K562 (cell line): ENCODE measurements around the gene LAMA5. TPM values are rescaled to one million over a fixed set of nuclear protein-coding genes. Genes with fewer than 3 reads are reported as not detected.

Experiments
- ATAC-seq: fragments of 200-7000 bp; cut with Tn5 transposase; 3 replicates; pipeline ENCODE4 v1.9.1; 2020; ENCODE audit warnings: moderate library complexity
- BruUV-seq: library from RNA; stranded (reverse); fragments of 400-500 nt; replicated peaks from 2 replicates; lab custom pipeline; 2021; lab: Mats Ljungman, UMichigan
- CTCF ChIA-PET: fragments of 300-600 bp; formaldehyde crosslinking; extraction: SDS; loops from one replicate; lab custom pipeline; 2021; ENCODE audit warnings: low intra/inter-chr PET ratio; lab: Yijun Ruan, JAX
- POLR2A ChIA-PET: fragments of 300-600, 350-650 bp; sonication (Branson Sonifier 250); formaldehyde crosslinking; extraction: SDS; loops from one replicate; lab custom pipeline; 2021; ENCODE audit warnings: antibody characterized with exemption, inconsistent platforms; lab: Yijun Ruan, JAX
- DNase-seq, 4 experiments: peaks; one replicate each; pipeline versions ENCODE4 v3.0.0 to v3.0.0-alpha.2; 2011 to 2018; ENCODE audit warnings: low spot score in 3 of 4, mixed read lengths in 3 of 4; ENCODE audit errors: extremely low read depth in 1 of 4
- FAIRE-seq: peaks from 2 replicates; lab custom pipeline; 2011; peaks lifted over from hg19 to GRCh38; lab: Jason Lieb, UNC
- H2AFZ ChIP-seq: 2 replicates; pipeline ENCODE4 v1.6.0; 2011; ENCODE audit warnings: low read depth, low read length, control low read depth, inconsistent platforms
- H3K27ac ChIP-seq: fragments of 200-600 bp; 3 replicates; pipeline ENCODE4 v1.8.0; 2011; ENCODE audit warnings: low read depth, mild to moderate bottlenecking, control low read depth, inconsistent platforms, low read length, moderate library complexity, mixed read lengths; ENCODE audit errors: extremely low read depth
- H3K27me3 ChIP-seq, 2 experiments: fragments of 300-600 bp in 1 of 2; 2 replicates in 1 of 2; 3 replicates in 1 of 2; pipeline versions ENCODE4 v1.6.0 to v1.8.0; 2011; ENCODE audit warnings: inconsistent platforms in 2 of 2, low read length in 2 of 2, mild to moderate bottlenecking in 1 of 2, mixed read lengths in 1 of 2, moderate library complexity in 1 of 2; ENCODE audit not compliant: control insufficient read depth in 2 of 2, insufficient read depth in 2 of 2
- H3K36me3 ChIP-seq: fragments of 300-600 bp; 3 replicates; pipeline ENCODE4 v1.8.0; 2011; ENCODE audit warnings: mild to moderate bottlenecking, low read length, inconsistent platforms; ENCODE audit not compliant: control insufficient read depth, insufficient read depth
- H3K4me1 ChIP-seq, 2 experiments: fragments of 200-600 bp in 1 of 2; replicated peaks in 1 of 2; 2 replicates in 1 of 2; 3 replicates in 1 of 2; pipeline versions ENCODE4 v1.5.1 to v1.8.0; 2011; ENCODE audit warnings: inconsistent platforms in 2 of 2, low read length in 2 of 2, mild to moderate bottlenecking in 1 of 2, mixed read lengths in 1 of 2, moderate library complexity in 1 of 2; ENCODE audit not compliant: control insufficient read depth in 2 of 2, insufficient read depth in 2 of 2
- H3K4me2 ChIP-seq: 2 replicates; pipeline ENCODE4 v1.6.1; 2011; ENCODE audit warnings: low read length, control low read depth, inconsistent platforms, mixed read lengths; ENCODE audit not compliant: insufficient read depth
- H3K4me3 ChIP-seq: fragments of 200-600 bp; sonication (generic), shearing (Covaris generic); 2 replicates; pipeline ENCODE4 v1.5.1; 2016; ENCODE audit warnings: control low read depth, inconsistent platforms
- H3K79me2 ChIP-seq: fragments of 200-600 bp; 3 replicates; pipeline ENCODE4 v1.8.0; 2011; ENCODE audit warnings: low read length, inconsistent platforms; ENCODE audit not compliant: control insufficient read depth, insufficient read depth
- H3K9ac ChIP-seq, 2 experiments: 2 replicates each; pipeline versions ENCODE4 v1.6.0 to v1.6.1; 2011; ENCODE audit warnings: low read depth in 2 of 2, low read length in 2 of 2, control low read depth in 1 of 2, inconsistent platforms in 1 of 2, mild to moderate bottlenecking in 1 of 2, mixed read lengths in 1 of 2; ENCODE audit not compliant: insufficient read depth in 1 of 2
- H3K9me1 ChIP-seq: one replicate; pipeline ENCODE4 v1.6.0; 2011; ENCODE audit warnings: inconsistent platforms, mild to moderate bottlenecking, low read length, moderate library complexity; ENCODE audit not compliant: control insufficient read depth, insufficient read depth
- H3K9me3 ChIP-seq: replicated peaks from 2 replicates; pipeline ENCODE4 v1.5.1; 2011; ENCODE audit warnings: low read depth, low read length, inconsistent platforms; ENCODE audit not compliant: control insufficient read depth, insufficient read depth
- H4K20me1 ChIP-seq: replicated peaks from 2 replicates; pipeline ENCODE4 v1.6.1; 2011; ENCODE audit warnings: low read length, inconsistent platforms, mixed read lengths; ENCODE audit not compliant: control insufficient read depth, insufficient read depth
- ATF4 ChIP-seq: fragments of 450-650 bp; formaldehyde crosslinking; IDR thresholded peaks from 2 replicates; pipeline ENCODE4 v1.4.0; 2022; ENCODE audit warnings: mild to moderate bottlenecking, moderate library complexity
- CREB3 ChIP-seq: fragments of 450-650 bp; conservative IDR thresholded peaks from 2 replicates; pipeline ENCODE4 v1.6.1; 2016; ENCODE audit warnings: missing genetic modification characterization, low read depth, mild to moderate bottlenecking, missing compliant biosample characterization, moderate library complexity
- E2F6 ChIP-seq, 2 experiments: IDR thresholded peaks; 2 replicates each; pipeline ENCODE4 v1.6.1; 2011; ENCODE audit warnings: borderline replicate concordance in 1 of 2, control low read depth in 1 of 2, low read depth in 1 of 2, low read length in 1 of 2, mild to moderate bottlenecking in 1 of 2, mixed read lengths in 1 of 2, moderate library complexity in 1 of 2; ENCODE audit not compliant: insufficient read depth in 1 of 2, insufficient read length in 1 of 2, poor library complexity in 1 of 2, severe bottlenecking in 1 of 2; ENCODE audit errors: extremely low read depth in 1 of 2
- ETV1 ChIP-seq: fragments of 450-650 bp; conservative IDR thresholded peaks from 2 replicates; pipeline ENCODE4 v1.6.1; 2016; ENCODE audit warnings: missing genetic modification characterization, control low read depth, low read depth, missing compliant biosample characterization
- FOXK2 ChIP-seq, 2 experiments: fragments of 450-650 bp; IDR thresholded peaks in 1 of 2; conservative IDR thresholded peaks in 1 of 2; 2 replicates each; pipeline ENCODE4 v1.6.1; 2016; ENCODE audit warnings: low read depth in 2 of 2, mild to moderate bottlenecking in 1 of 2
- GTF3C2 ChIP-seq: IDR thresholded peaks from 3 replicates; pipeline ENCODE4 v1.6.1; 2011; ENCODE audit warnings: borderline replicate concordance, mild to moderate bottlenecking, moderate library complexity; ENCODE audit not compliant: insufficient read length; ENCODE audit errors: extremely low read depth
- MECOM ChIP-seq: fragments of 250-450 bp; sonication (Bioruptor Pico); IDR thresholded peaks from 2 replicates; pipeline ENCODE4 v1.8.0; 2022; ENCODE audit warnings: inconsistent platforms
- THAP7 ChIP-seq: fragments of 250-450 bp; sonication (Bioruptor Pico); IDR thresholded peaks from 2 replicates; pipeline ENCODE4 v1.5.0; 2021
- ZBTB34 ChIP-seq: fragments of 250-450 bp; sonication (Bioruptor Pico); IDR thresholded peaks from 2 replicates; pipeline ENCODE4 v1.8.0; 2021; ENCODE audit warnings: mild to moderate bottlenecking, moderate library complexity
- ZC3H4 ChIP-seq: sonication (generic); formaldehyde crosslinking; IDR thresholded peaks from 2 replicates; pipeline ENCODE4 v1.9.0; 2021; ENCODE audit warnings: missing genetic modification reagents, borderline replicate concordance
- ZNF184 ChIP-seq: sonication (generic); formaldehyde crosslinking; IDR thresholded peaks from 2 replicates; pipeline ENCODE4 v1.5.0; 2020; ENCODE audit warnings: missing genetic modification reagents
- ZNF23 ChIP-seq: fragments of 250-450 bp; sonication (Bioruptor Pico); IDR thresholded peaks from 2 replicates; pipeline ENCODE4 v1.4.0; 2020; ENCODE audit warnings: mild to moderate bottlenecking
- ZNF766 ChIP-seq: fragments of 200-800 bp; sonication (Bioruptor generic); conservative IDR thresholded peaks from 2 replicates; pipeline ENCODE4 v1.6.1; 2016; ENCODE audit warnings: missing genetic modification characterization, missing compliant biosample characterization
- WGBS: fragments of 100-300 bp; shearing (Covaris generic); methylation state at CpG from one replicate; pipeline ENCODE4 v1.1.6; 2016; ENCODE audit warnings: low coverage, mixed read lengths; ENCODE audit not compliant: insufficient coverage; ENCODE audit errors: missing lambda C conversion rate; 5-methylcytosine and 5-hydroxymethylcytosine counted together
- in situ Hi-C: fragments of 300-500 bp; cut with MboI; formaldehyde crosslinking; loops from 4 replicates; pipeline ENCODE4 v1.15.0; 2018; ENCODE audit warnings: inconsistent platforms, mixed read lengths
- intact Hi-C: fragments of 100-400 bp; cut with micrococcal nuclease; formaldehyde crosslinking; loops from 2 replicates; pipeline ENCODE4 v1.14.2; 2022
- polyA plus RNA-seq, 8 experiments: library from polyadenylated mRNA; depleted of rRNA in 4 of 8; stranded (reverse) in 5 of 8; unstranded in 3 of 8; fragments of >200 nt; fragmentation: Nextera tagmentation in 2 of 8; fragmentation: Illumina TruSeq in 1 of 8; extraction: Ambion mirVana in 2 of 8; extraction: Trizol in 1 of 8; gene quantifications; 2 replicates each; pipeline versions ENCODE4 v1.2.1 to v1.2.3, GENCODE V29; 2011 to 2014; ENCODE audit warnings: inconsistent platforms in 1 of 8, missing spikeins in 1 of 8
- total RNA-seq, 7 experiments: library from RNA; depleted of rRNA in 6 of 7; stranded (reverse); fragments of >200 nt in 6 of 7; fragmentation: Illumina TruSeq in 2 of 7; extraction: Trizol in 2 of 7; gene quantifications; 2 replicates each; pipeline versions ENCODE4 v1.2.1 to v1.2.3, GENCODE V29; 2011 to 2021; ENCODE audit warnings: low replicate concordance in 1 of 7

LAMA5 gene
- total and polyA plus RNA-seq, 9 of the 15 experiments (the other 6 are each of a cell fraction or from before 2014, with no cell fraction given) = 0.31 to 101 (median 7.8) TPM

GRCh38 chr20:62326559-62326958 is 40.6 kb downstream of the LAMA5 start:
- intact Hi-C loops = no loop called here
- no peaks in the 10 kb centered on the region for H3K27me3 ChIP-seq
- BruUV-seq = no TSS peak
- H3K4me2 ChIP-seq = no peak overlapping the region
- no peaks in the 10 kb centered on the region for H4K20me1 ChIP-seq
- ATAC-seq (no peak), DNase-seq (no peak), FAIRE-seq (no peak)
- in situ Hi-C loops = no loop called here
- no peak overlapping the region for H3K9ac ChIP-seq
- H3K79me2 ChIP-seq = no peaks in the 10 kb centered on the region
- H3K27ac ChIP-seq = no peak overlapping the region
- peaks cover 2 to 30% of the 10 kb centered on the region in 2 experiments; a peak in 2 of 5 replicates for H3K4me1 ChIP-seq
- no peaks in the 10 kb centered on the region for H3K9me1 ChIP-seq
- H2AFZ ChIP-seq = no peak overlapping the region
- 98% methylated on average over 11 of the region's 14 CpGs for WGBS
- H3K4me3 ChIP-seq = no peak overlapping the region
- H3K9me3 ChIP-seq = no peaks in the 10 kb centered on the region
- CTCF ChIA-PET = no interaction called here
- POLR2A ChIA-PET = interaction anchor here (1.1 kb wide), 1 partner anchor 39 kb away, joined by 3 read pairs; no protein-coding TSS in a partner anchor
- H3K36me3 ChIP-seq = peaks cover 95% of the 10 kb centered on the region; the same call in 2 of the 3 replicates
- TF ChIP-seq ZBTB34 (no peak), THAP7 (CRISPR knock-in tag) (no peak), ATF4 (no peak), CREB3 (tag) (no peak), FOXK2 (conservative IDR thresholded peaks at IDR 0.05 in 1 of 2, IDR thresholded peaks at IDR 0.05 in 1 of 2; ENCODE audit: low read depth in 2 of 2) (no peak), ZNF184 (no peak), MECOM (no peak), ZNF766 (CRISPR knock-in tag) (no peak), ZNF23 (CRISPR knock-in tag) (no peak), ZC3H4 (CRISPR knock-in tag) (no peak), GTF3C2 (no peak), ETV1 (tag) (no peak), E2F6 (IDR thresholded peaks at IDR 0.05; ENCODE audit: borderline replicate concordance in 1 of 2, extremely low read depth in 1 of 2, insufficient read depth in 1 of 2, insufficient read length in 1 of 2, low read depth in 1 of 2, low read length in 1 of 2, poor library complexity in 1 of 2, severe bottlenecking in 1 of 2) (no peak)
